K562 (cell line): Measurements from ENCODE around the gene C1orf56. TPM values are rescaled to one million over a fixed set of nuclear protein-coding genes. Genes with fewer than 3 reads are reported as not detected.

Source experiments
- CBFB ChIP-seq: sonication (generic); formaldehyde crosslinking; IDR thresholded peaks from 2 replicates; pipeline ENCODE4 v1.4.0; 2020; ENCODE audit warnings: mild to moderate bottlenecking, missing genetic modification reagents
- FOXA1 ChIP-seq: fragments of 450-650 bp; IDR thresholded peaks from 2 replicates; pipeline ENCODE4 v1.6.1; 2016; ENCODE audit warnings: mild to moderate bottlenecking, borderline replicate concordance
- RFX1 ChIP-seq: fragments of 450-650 bp; IDR thresholded peaks from 2 replicates; pipeline ENCODE4 v1.6.1; 2016; ENCODE audit warnings: mild to moderate bottlenecking, moderate library complexity
- SMARCB1 ChIP-seq: IDR thresholded peaks from 2 replicates; pipeline ENCODE4 v1.6.1; 2011; ENCODE audit warnings: improper control_type of control experiment, low read depth; ENCODE audit not compliant: insufficient read length
- TEAD1 ChIP-seq, 2 experiments: fragments of 450-650 bp in 1 of 2; sonication (generic) in 1 of 2; formaldehyde crosslinking; IDR thresholded peaks; 2 replicates each; pipeline versions ENCODE4 v1.4.0 to v1.8.0; 2020 to 2022; ENCODE audit warnings: mild to moderate bottlenecking in 2 of 2, missing genetic modification reagents in 1 of 2
- ZC3H4 ChIP-seq: sonication (generic); formaldehyde crosslinking; IDR thresholded peaks from 2 replicates; pipeline ENCODE4 v1.9.0; 2021; ENCODE audit warnings: missing genetic modification reagents, borderline replicate concordance
- ZFP1 ChIP-seq: fragments of 450-650 bp; formaldehyde crosslinking; IDR thresholded peaks from 2 replicates; pipeline ENCODE4 v1.4.0; 2020; ENCODE audit warnings: mild to moderate bottlenecking, mixed read lengths
- ZNF696 ChIP-seq: fragments of 250-450 bp; sonication (Bioruptor Pico); conservative IDR thresholded peaks from 2 replicates; pipeline ENCODE4 v1.4.0; 2020; ENCODE audit warnings: mild to moderate bottlenecking, moderate library complexity
- polyA plus RNA-seq, 8 experiments: library from polyadenylated mRNA; depleted of rRNA in 4 of 8; stranded (reverse) in 5 of 8; unstranded in 3 of 8; fragments of >200 nt; fragmentation: Nextera tagmentation in 2 of 8; fragmentation: Illumina TruSeq in 1 of 8; extraction: Ambion mirVana in 2 of 8; extraction: Trizol in 1 of 8; gene quantifications; 2 replicates each; pipeline versions ENCODE4 v1.2.1 to v1.2.3, GENCODE V29; 2011 to 2014; ENCODE audit warnings: inconsistent platforms in 1 of 8, missing spikeins in 1 of 8
- total RNA-seq, 7 experiments: library from RNA; depleted of rRNA in 6 of 7; stranded (reverse); fragments of >200 nt in 6 of 7; fragmentation: Illumina TruSeq in 2 of 7; extraction: Trizol in 2 of 7; gene quantifications; 2 replicates each; pipeline versions ENCODE4 v1.2.1 to v1.2.3, GENCODE V29; 2011 to 2021; ENCODE audit warnings: low replicate concordance in 1 of 7
- TF ChIP-seq, protein P1 (sequence below): fragments of 150-350 bp; IDR thresholded peaks from 2 replicates; pipeline ENCODE4 v1.6.1; 2014; ENCODE audit warnings: low read depth, mild to moderate bottlenecking, low read length, borderline replicate concordance
- TF ChIP-seq, protein P2 (sequence below): fragments of 250-450 bp; sonication (Bioruptor Pico); IDR thresholded peaks from 2 replicates; pipeline ENCODE4 v1.5.0; 2020; ENCODE audit warnings: mild to moderate bottlenecking, borderline replicate concordance
- TF ChIP-seq, protein P3 (sequence below): IDR thresholded peaks from 3 replicates; pipeline ENCODE4 v1.6.1; 2011; ENCODE audit warnings: borderline replicate concordance, mild to moderate bottlenecking; ENCODE audit not compliant: insufficient read length, insufficient read depth
- TF ChIP-seq, protein P4 (sequence below): fragments of 450-650 bp; formaldehyde crosslinking; IDR thresholded peaks from 2 replicates; pipeline ENCODE4 v1.4.0; 2022; ENCODE audit warnings: missing genetic modification characterization
- TF ChIP-seq, protein P5 (sequence below): fragments of 450-650 bp; IDR thresholded peaks from 2 replicates; pipeline ENCODE4 v1.6.1; 2017; ENCODE audit warnings: antibody characterized with exemption, mild to moderate bottlenecking

Gene C1orf56
- total and polyA plus RNA-seq, 9 of the 15 experiments (the other 6 are each of a cell fraction or from before 2014, with no cell fraction given) = 0.18 to 15.7 (median 1.1) TPM

DNA sequence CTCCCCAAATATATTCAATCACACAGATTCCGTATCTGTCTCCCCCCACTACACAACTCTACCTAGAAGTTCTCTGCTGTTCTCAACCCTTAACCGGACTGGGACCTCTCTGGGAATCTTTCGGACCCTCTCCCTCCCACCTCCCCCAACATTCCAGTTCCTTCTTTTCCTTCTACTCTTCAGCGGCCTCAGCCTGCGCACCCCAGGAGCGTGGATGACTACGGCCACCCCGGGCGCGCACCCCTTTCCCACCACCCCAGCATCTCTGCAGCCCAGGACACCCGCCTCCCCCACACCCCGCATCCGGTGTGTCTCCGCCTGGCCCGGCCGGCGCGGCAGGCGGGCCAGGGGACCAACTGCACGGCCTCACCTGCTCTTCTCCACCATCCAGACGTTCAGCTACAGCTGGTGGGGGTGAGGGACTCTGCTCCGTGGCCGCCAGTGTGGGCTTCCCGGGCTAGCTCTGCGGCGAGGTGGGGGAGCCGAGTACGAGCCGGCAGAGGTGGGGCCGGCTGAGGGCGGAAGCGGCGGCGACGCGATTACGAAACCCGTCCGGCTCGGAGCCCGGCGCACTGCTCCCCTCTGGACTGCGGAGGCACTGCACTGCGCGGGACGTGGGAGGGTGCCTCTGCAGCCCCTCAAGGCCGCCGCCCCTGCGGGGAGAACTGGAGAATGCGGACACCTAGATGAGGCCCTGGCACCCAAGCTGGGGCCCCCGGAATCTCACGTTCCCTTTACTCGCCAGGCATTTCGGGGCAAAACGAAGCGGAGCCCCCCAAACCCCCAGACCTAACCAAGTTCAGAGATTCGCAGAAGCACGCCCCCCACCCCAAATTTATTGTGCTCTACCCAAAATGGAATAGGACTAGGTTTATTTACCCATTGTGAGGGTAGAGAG, 11.8 kb downstream of the C1orf56 start, which contains the start of gene CDC42SE1 (continued):
- TF ChIP-seq, protein P1, sequence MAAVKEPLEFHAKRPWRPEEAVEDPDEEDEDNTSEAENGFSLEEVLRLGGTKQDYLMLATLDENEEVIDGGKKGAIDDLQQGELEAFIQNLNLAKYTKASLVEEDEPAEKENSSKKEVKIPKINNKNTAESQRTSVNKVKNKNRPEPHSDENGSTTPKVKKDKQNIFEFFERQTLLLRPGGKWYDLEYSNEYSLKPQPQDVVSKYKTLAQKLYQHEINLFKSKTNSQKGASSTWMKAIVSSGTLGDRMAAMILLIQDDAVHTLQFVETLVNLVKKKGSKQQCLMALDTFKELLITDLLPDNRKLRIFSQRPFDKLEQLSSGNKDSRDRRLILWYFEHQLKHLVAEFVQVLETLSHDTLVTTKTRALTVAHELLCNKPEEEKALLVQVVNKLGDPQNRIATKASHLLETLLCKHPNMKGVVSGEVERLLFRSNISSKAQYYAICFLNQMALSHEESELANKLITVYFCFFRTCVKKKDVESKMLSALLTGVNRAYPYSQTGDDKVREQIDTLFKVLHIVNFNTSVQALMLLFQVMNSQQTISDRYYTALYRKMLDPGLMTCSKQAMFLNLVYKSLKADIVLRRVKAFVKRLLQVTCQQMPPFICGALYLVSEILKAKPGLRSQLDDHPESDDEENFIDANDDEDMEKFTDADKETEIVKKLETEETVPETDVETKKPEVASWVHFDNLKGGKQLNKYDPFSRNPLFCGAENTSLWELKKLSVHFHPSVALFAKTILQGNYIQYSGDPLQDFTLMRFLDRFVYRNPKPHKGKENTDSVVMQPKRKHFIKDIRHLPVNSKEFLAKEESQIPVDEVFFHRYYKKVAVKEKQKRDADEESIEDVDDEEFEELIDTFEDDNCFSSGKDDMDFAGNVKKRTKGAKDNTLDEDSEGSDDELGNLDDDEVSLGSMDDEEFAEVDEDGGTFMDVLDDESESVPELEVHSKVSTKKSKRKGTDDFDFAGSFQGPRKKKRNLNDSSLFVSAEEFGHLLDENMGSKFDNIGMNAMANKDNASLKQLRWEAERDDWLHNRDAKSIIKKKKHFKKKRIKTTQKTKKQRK = no peak
- TF ChIP-seq ZNF696 (CRISPR knock-in tag) = no peak
- TF ChIP-seq, protein P2, sequence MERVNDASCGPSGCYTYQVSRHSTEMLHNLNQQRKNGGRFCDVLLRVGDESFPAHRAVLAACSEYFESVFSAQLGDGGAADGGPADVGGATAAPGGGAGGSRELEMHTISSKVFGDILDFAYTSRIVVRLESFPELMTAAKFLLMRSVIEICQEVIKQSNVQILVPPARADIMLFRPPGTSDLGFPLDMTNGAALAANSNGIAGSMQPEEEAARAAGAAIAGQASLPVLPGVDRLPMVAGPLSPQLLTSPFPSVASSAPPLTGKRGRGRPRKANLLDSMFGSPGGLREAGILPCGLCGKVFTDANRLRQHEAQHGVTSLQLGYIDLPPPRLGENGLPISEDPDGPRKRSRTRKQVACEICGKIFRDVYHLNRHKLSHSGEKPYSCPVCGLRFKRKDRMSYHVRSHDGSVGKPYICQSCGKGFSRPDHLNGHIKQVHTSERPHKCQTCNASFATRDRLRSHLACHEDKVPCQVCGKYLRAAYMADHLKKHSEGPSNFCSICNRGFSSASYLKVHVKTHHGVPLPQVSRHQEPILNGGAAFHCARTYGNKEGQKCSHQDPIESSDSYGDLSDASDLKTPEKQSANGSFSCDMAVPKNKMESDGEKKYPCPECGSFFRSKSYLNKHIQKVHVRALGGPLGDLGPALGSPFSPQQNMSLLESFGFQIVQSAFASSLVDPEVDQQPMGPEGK = no peak; the same call in 1 of the 2 replicates
- TF ChIP-seq, protein P3, sequence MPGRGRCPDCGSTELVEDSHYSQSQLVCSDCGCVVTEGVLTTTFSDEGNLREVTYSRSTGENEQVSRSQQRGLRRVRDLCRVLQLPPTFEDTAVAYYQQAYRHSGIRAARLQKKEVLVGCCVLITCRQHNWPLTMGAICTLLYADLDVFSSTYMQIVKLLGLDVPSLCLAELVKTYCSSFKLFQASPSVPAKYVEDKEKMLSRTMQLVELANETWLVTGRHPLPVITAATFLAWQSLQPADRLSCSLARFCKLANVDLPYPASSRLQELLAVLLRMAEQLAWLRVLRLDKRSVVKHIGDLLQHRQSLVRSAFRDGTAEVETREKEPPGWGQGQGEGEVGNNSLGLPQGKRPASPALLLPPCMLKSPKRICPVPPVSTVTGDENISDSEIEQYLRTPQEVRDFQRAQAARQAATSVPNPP = no peak
- TF ChIP-seq ZC3H4 (CRISPR knock-in tag) = no peak; the same call in 1 of the 2 replicates
- TF ChIP-seq CBFB (CRISPR knock-in tag) = no peak
- peak; percentile 64 to 85; a peak in 3 of 4 replicates for TF ChIP-seq TEAD1 (CRISPR knock-in tag; IDR thresholded peaks at IDR 0.05)
- no peak for TF ChIP-seq ZFP1
- TF ChIP-seq RFX1 = no peak
- TF ChIP-seq, protein P4, sequence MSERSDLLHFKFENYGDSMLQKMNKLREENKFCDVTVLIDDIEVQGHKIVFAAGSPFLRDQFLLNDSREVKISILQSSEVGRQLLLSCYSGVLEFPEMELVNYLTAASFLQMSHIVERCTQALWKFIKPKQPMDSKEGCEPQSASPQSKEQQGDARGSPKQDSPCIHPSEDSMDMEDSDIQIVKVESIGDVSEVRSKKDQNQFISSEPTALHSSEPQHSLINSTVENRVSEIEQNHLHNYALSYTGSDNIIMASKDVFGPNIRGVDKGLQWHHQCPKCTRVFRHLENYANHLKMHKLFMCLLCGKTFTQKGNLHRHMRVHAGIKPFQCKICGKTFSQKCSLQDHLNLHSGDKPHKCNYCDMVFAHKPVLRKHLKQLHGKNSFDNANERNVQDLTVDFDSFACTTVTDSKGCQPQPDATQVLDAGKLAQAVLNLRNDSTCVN = no peak
- TF ChIP-seq FOXA1 = no peak
- TF ChIP-seq SMARCB1 = no peak
- TF ChIP-seq, protein P5, sequence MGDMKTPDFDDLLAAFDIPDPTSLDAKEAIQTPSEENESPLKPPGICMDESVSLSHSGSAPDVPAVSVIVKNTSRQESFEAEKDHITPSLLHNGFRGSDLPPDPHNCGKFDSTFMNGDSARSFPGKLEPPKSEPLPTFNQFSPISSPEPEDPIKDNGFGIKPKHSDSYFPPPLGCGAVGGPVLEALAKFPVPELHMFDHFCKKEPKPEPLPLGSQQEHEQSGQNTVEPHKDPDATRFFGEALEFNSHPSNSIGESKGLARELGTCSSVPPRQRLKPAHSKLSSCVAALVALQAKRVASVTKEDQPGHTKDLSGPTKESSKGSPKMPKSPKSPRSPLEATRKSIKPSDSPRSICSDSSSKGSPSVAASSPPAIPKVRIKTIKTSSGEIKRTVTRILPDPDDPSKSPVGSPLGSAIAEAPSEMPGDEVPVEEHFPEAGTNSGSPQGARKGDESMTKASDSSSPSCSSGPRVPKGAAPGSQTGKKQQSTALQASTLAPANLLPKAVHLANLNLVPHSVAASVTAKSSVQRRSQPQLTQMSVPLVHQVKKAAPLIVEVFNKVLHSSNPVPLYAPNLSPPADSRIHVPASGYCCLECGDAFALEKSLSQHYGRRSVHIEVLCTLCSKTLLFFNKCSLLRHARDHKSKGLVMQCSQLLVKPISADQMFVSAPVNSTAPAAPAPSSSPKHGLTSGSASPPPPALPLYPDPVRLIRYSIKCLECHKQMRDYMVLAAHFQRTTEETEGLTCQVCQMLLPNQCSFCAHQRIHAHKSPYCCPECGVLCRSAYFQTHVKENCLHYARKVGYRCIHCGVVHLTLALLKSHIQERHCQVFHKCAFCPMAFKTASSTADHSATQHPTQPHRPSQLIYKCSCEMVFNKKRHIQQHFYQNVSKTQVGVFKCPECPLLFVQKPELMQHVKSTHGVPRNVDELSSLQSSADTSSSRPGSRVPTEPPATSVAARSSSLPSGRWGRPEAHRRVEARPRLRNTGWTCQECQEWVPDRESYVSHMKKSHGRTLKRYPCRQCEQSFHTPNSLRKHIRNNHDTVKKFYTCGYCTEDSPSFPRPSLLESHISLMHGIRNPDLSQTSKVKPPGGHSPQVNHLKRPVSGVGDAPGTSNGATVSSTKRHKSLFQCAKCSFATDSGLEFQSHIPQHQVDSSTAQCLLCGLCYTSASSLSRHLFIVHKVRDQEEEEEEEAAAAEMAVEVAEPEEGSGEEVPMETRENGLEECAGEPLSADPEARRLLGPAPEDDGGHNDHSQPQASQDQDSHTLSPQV = no peak
